Activated CD4-positive, CD25-positive, alpha-beta regulatory T cell treated with anti-CD3 and anti-CD28 coated beads, Interleukin-2, amount 50 U/mL, for 16 hours (primary cell): ENCODE data around the gene SGO2.
"Not testable (repeated sequence)": the region's sequence is repeated elsewhere in the genome, so short reads cannot be mapped to it uniquely, and the experiment has no call there.

Experiments
- DNase-seq: peaks from one replicate; pipeline ENCODE4 v3.0.0-alpha.2; 2020; ENCODE audit warnings: low read depth, low spot score

Gene SGO2

DNA sequence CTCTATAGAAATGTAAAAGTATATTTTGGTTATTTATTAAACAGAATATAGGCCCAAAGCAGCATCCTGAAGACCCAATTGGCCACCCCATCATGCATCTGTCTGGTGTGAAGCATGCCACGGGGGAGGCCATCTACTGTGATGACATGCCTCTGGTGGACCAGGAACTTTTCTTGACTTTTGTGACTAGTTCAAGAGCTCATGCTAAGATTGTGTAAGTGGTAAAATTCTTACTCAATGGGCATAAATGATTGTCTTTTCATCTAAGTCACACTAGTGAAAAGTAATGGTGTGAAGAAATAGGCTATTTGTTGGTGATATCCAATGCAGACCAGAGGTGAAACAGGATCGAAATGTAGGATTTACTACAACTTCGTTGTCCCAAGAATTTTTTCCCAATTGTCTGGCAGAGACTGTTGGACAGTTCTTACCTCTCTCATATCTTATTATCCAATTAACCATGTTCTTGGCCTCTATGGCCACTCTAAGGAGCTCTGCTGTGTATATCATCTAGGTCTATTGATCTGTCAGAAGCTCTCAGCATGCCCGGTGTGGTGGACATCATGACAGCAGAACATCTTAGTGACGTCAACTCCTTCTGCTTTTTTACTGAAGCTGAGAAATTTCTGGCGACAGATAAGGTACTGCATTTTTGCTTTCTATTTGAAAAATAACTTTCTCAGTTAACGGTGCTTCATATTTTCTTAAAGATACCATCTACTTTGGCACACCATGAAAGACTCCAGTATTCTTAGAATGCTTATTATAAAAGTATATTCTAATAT lies 94.8 kb downstream of the SGO2 start:
- no peak for DNase-seq

DNA sequence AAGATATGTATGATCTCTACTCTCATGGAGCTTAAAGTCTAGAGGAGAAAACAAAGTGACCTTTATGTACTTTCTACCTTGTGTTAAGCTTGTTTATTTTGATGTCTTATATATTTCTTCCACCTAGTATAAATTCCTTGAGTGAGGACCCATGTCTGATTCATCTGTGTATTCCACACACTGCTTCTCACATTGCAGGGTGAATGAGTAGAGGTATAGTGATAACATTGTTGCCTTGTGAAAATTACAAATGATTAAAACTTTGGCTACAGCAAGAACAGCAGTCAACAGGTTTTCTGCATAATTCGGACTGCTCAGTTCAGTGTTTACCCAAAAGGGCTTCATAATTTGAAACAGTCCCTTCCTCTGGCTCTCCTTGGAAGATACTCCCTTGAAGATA lies 96.1 kb downstream of the SGO2 start:
- no peak for DNase-seq

DNA sequence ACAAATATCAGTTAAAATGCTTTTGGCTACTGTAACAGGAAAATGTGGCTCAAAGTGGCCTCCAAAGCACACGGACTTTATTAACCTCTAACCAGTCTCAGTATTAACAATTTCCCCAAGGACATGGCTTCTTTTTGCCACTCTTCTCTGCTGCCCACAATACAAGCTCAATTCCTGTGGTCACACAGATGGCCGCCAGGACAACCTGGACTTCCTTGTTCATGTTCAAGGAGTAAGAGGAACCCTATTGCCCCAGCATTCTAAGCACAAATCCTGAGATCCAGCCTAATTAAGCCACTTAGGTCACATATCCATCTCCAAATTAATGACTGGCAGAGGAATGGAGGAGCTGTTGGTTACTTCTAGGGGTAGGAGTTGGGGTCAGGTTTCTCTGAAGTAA lies 98.0 kb downstream of the SGO2 start:
- DNase-seq, result no peak

DNA sequence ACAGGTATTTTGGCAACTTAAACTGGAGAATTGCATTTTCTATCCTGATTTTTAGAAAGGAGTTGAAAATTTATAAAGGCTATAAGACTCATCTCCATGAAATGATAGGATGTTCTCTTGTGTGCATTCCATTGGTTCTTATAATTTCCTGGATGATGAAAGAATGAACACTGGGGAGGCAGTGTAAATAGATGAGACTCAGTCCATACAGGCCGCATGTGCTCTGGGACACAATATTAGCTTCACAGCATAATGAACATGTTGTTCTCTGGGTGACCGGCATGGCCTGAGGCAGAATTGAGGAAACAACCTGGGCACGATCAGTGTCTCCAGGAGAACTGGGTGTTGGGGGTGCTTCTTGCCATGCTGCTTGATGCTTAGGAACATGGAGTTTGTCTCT lies 98.7 kb downstream of the SGO2 start:
- no peak for DNase-seq

DNA sequence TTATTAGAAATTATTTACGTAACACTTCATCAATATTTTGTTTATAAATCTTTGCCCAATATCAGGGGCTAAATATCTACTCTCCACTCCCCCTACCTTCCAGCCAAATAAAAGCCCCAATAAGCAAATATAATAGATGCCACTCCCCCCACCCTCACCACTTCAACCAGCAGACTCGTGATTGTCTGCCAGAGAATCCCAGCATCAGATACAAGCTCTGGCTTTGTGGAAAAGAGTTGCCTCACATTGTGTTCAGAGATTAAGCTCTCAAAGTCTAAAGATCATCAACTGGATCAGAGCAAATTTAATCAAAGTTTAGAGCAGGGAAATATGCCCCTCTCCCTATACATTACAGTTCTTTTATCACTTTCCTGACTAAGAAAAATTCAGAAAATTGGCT lies 99.3 kb downstream of the SGO2 start:
- no peak for DNase-seq

DNA sequence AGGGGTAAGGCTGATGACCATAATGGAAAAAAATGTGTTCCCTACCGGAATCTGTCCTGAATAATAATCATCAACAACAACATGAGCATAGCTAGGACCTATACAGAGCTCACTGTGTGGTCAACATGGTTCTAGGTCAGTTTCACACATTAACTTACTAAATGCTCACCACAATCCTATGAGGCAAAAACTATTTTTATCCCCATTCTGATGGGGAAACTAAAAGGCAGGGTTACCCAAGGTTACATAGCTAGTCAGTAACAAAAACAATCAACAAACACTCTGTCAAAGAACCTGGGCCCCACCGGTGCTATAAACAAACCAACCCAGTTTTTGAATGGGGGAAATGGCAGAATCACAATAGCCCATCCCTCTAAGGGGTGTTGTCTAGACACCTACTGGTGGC lies 100.0 kb downstream of the SGO2 start:
- DNase-seq, result no peak

DNA sequence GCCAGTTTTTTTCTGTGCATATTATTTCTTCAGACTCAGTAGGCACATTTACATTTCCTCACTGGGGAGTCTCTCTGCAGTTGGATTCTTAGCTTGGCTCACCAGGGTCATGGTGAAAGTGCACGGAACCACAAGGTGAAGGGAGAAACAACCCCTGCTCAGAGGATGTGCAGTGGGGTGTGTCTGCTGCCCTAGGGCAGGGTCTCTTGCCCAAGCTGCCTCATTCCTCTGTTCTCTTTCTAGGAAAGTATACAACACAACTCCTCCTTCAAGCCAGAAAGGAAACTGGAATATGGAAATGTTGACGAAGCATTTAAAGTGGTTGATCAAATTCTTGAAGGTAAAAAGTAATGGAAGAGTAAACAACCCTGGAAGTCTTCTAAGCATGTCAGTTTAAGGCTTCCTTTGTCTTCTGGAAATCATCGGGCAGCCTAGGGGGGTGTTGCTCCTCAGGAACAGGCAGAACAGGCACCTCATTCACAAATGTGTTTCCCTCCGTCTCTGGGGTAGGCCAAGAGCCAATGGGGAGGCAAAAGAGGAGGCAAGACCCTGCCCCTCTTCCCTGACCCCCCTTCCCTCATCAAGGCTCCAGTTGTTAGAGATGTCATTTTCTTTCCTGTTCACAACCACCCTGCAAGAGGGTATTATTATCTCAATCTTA lies 101.2 kb downstream of the SGO2 start:
- no peak for DNase-seq

DNA sequence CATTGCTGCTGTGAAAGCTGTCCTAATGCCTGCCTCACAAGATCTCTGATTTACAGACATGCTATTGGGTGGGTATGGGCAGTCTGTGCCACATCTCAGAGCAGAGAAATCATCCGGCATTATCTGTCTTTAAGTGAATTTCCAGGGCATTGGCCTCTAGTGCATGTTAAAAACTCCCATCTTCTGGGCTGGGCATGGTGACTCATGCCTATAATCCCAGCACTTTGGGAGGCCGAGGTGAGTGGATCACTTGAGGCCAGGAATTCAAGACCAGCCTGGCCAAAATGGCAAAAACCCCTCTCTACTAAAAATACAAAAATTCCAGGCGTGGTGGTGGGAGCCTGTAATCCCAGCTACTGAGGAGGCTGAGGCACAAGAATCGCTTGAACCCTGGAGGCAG lies 102.5 kb downstream of the SGO2 start:
- DNase-seq, result not testable (repeated sequence)

DNA sequence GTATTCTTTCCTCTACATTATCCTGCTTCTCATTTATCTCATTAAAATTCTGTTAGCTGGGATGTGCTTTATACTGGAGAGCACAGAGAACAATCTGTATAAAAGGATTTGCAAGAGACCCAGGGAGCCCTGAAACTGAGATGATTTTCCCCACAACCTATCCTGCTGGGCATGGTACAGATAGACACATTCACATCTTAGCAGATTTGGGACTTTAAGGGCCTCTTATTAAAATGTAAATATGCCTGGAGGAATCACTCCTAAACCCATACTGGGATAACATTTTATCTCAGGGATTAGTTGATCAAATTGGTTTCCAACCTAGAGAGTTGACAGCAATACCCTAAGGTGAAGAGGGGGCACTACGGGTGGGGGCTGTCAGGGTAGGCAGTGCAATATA lies 105.3 kb downstream of the SGO2 start:
- no peak for DNase-seq
